ENCODE data around the gene MGAT5. TPM values are rescaled to one million over a fixed set of nuclear protein-coding genes. Genes with fewer than 3 reads are reported as not detected.

MGAT5 gene
- polyA plus RNA-seq, 1 donor, result 13.2 TPM

GRCh38 chr2:134305109-134305491 is 51.2 kb downstream of the MGAT5 start:
- DNase-seq (ENCODE audit: low read depth), result no peak

- DNase-seq (ENCODE audit: low read depth), result no peak
These were observed 52.6 kb downstream of the MGAT5 start for GRCh38 chr2:134306521-134306920.

GRCh38 chr2:134307334-134307733 is 53.5 kb downstream of the MGAT5 start:
- no peak for DNase-seq (ENCODE audit: low read depth)

- DNase-seq (ENCODE audit: low read depth), result no peak
These were observed 54.9 kb downstream of the MGAT5 start for GRCh38 chr2:134308474-134309385.

- DNase-seq (ENCODE audit: low read depth), result no peak
These were observed 56.5 kb downstream of the MGAT5 start for GRCh38 chr2:134310107-134311079.

- DNase-seq (ENCODE audit: low read depth), result no peak
These were observed 58.6 kb downstream of the MGAT5 start for GRCh38 chr2:134312482-134312881.

- no peak for DNase-seq (ENCODE audit: low read depth)
These were observed 60.3 kb downstream of the MGAT5 start for GRCh38 chr2:134314202-134314601.

- DNase-seq (ENCODE audit: low read depth), result no peak
These were observed 61.0 kb downstream of the MGAT5 start for GRCh38 chr2:134314681-134315368.

GRCh38 chr2:134315471-134315870 is 61.6 kb downstream of the MGAT5 start:
- no peak for DNase-seq (ENCODE audit: low read depth)

GRCh38 chr2:134319596-134320254 is 65.9 kb downstream of the MGAT5 start:
- DNase-seq (ENCODE audit: low read depth), result no peak

- DNase-seq (ENCODE audit: low read depth), result no peak
These were observed 67.1 kb downstream of the MGAT5 start for GRCh38 chr2:134320930-134321329.

GRCh38 chr2:134323777-134324176 is 69.9 kb downstream of the MGAT5 start:
- DNase-seq (ENCODE audit: low read depth), result no peak

GRCh38 chr2:134324430-134324829 is 70.6 kb downstream of the MGAT5 start:
- no peak for DNase-seq (ENCODE audit: low read depth)

GRCh38 chr2:134324947-134325346 is 71.1 kb downstream of the MGAT5 start:
- no peak for DNase-seq (ENCODE audit: low read depth)

- no peak for DNase-seq (ENCODE audit: low read depth)
These were observed 71.8 kb downstream of the MGAT5 start for GRCh38 chr2:134325696-134326095.

GRCh38 chr2:134327367-134327766 is 73.5 kb downstream of the MGAT5 start:
- no peak for DNase-seq (ENCODE audit: low read depth)

- DNase-seq (ENCODE audit: low read depth), result no peak
These were observed 77.2 kb downstream of the MGAT5 start for GRCh38 chr2:134331081-134331480.

GRCh38 chr2:134333646-134334189 is 79.8 kb downstream of the MGAT5 start:
- DNase-seq (ENCODE audit: low read depth), result no peak

- DNase-seq (ENCODE audit: low read depth), result no peak
These were observed 80.9 kb downstream of the MGAT5 start for GRCh38 chr2:134334542-134335353.

- no peak for DNase-seq (ENCODE audit: low read depth)
These were observed 81.7 kb downstream of the MGAT5 start for GRCh38 chr2:134335601-134336000.

Data from forelimb muscle (tissue), 1 donor.